AG09309 (cell line): ENCODE data around the gene ZSCAN23.
A peak's percentile ranks its signal among the peaks of the same experiment; 100 is the strongest.
"Not testable (repeated sequence)": the region's sequence is repeated elsewhere in the genome, so short reads cannot be mapped to it uniquely, and the experiment has no call there.

Experiments used
- DNase-seq: peaks from one replicate; pipeline ENCODE4 v3.0.0-alpha.2; 2010; ENCODE audit warnings: low read depth
- H3K4me3 ChIP-seq: 2 replicates; pipeline ENCODE4 v1.5.1; 2011; ENCODE audit warnings: mild to moderate bottlenecking, low read depth, low read length, moderate library complexity; ENCODE audit not compliant: control insufficient read depth
- CTCF ChIP-seq: IDR thresholded peaks from 2 replicates; pipeline ENCODE4 v1.5.1; 2011; ENCODE audit warnings: mild to moderate bottlenecking, low read depth, low read length, inconsistent platforms; ENCODE audit not compliant: insufficient read depth, control insufficient read depth; ENCODE audit errors: missing control alignments

The ZSCAN23 gene

GRCh38 chr6:28462401-28462800 lies 19.1 kb upstream of the ZSCAN23 start:
- no peak for TF ChIP-seq CTCF
- no peak for DNase-seq
- H3K4me3 ChIP-seq, result no peak overlapping the region

GRCh38 chr6:28458568-28458967 lies 15.3 kb upstream of the ZSCAN23 start:
- DNase-seq, result no peak
- H3K4me3 ChIP-seq, result no peak overlapping the region
- no peak for TF ChIP-seq CTCF

GRCh38 chr6:28449056-28449455 lies 5.8 kb upstream of the ZSCAN23 start:
- no peak for TF ChIP-seq CTCF
- DNase-seq, result no peak
- no peak overlapping the region for H3K4me3 ChIP-seq

GRCh38 chr6:28447512-28447906 lies 4.2 kb upstream of the ZSCAN23 start:
- not testable (repeated sequence) for H3K4me3 ChIP-seq, DNase-seq

- DNase-seq, result no peak
- peak overlapping the region; percentile 50 for H3K4me3 ChIP-seq
- TF ChIP-seq CTCF, result no peak
Observed at GRCh38 chr6:28446818-28447511, 3.7 kb upstream of the ZSCAN23 start.

- DNase-seq, H3K4me3 ChIP-seq: not testable (repeated sequence)
Observed at GRCh38 chr6:28444759-28445158, 1.5 kb upstream of the ZSCAN23 start.

GRCh38 chr6:28442586-28442985 lies 705 bp downstream of the ZSCAN23 start:
- no peak for DNase-seq
- TF ChIP-seq CTCF, result no peak
- peak overlapping the region; percentile 97 for H3K4me3 ChIP-seq

- no peak for TF ChIP-seq CTCF
- DNase-seq, result no peak
- no peak overlapping the region for H3K4me3 ChIP-seq
Observed at GRCh38 chr6:28436404-28436803, 6.9 kb downstream of the ZSCAN23 start.
